Measurements from ENCODE around the gene TPI1.
"Not testable (repeated sequence)": the region's sequence is repeated elsewhere in the genome, so short reads cannot be mapped to it uniquely, and the experiment has no call there.

- TF ChIP-seq, protein P1, sequence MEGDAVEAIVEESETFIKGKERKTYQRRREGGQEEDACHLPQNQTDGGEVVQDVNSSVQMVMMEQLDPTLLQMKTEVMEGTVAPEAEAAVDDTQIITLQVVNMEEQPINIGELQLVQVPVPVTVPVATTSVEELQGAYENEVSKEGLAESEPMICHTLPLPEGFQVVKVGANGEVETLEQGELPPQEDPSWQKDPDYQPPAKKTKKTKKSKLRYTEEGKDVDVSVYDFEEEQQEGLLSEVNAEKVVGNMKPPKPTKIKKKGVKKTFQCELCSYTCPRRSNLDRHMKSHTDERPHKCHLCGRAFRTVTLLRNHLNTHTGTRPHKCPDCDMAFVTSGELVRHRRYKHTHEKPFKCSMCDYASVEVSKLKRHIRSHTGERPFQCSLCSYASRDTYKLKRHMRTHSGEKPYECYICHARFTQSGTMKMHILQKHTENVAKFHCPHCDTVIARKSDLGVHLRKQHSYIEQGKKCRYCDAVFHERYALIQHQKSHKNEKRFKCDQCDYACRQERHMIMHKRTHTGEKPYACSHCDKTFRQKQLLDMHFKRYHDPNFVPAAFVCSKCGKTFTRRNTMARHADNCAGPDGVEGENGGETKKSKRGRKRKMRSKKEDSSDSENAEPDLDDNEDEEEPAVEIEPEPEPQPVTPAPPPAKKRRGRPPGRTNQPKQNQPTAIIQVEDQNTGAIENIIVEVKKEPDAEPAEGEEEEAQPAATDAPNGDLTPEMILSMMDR (IDR thresholded peaks at IDR 0.05; ENCODE audit: insufficient read depth, low read depth, low read length): not testable (repeated sequence)
- TF ChIP-seq EZH2 (IDR thresholded peaks at IDR 0.05; ENCODE audit: insufficient read depth, low read length): not testable (repeated sequence)
Measured at GRCh38 chr12:6870304-6870703, 3.0 kb downstream of the TPI1 start.

All from astrocyte (in vitro differentiated cells and primary cell).